Measurements from ENCODE around the gene EFCAB5. TPM values are rescaled to one million over a fixed set of nuclear protein-coding genes. Genes with fewer than 3 reads are reported as not detected.
"Not testable (repeated sequence)": the region's sequence is repeated elsewhere in the genome, so short reads cannot be mapped to it uniquely, and the experiment has no call there.

EFCAB5 gene
- total RNA-seq, 1 experiment from 2014 or later, result 0.07 TPM

DNA sequence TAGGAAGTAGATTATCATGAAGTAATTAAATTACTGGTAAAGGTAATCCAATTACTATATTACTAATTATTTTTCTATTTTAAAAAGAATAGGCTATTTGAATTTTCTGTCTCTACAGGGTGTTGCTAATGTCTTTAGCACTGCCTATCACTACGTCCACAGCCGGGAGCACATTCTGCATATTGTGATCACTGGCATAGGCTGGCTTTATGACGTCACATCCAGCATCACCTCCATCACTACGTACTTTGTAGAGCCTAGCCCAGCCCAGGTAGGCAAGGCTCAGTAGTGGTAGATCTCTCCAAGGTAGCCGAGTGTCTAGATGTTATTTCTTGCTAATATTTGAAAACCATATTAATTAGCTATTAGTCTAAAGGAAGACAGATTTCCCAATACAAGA, 141.3 kb downstream of the EFCAB5 start:
- H2AFZ ChIP-seq (ENCODE audit: low read length), result no peak overlapping the region
- H3K4me2 ChIP-seq (ENCODE audit: low read length), result no peak overlapping the region
- no peaks in the 10 kb centered on the region for H3K79me2 ChIP-seq (ENCODE audit: low read length)
- no TSS peak for BruUV-seq (replicated peaks)
- no peaks in the 10 kb centered on the region for H3K9me2 ChIP-seq (replicated peaks; ENCODE audit: low read length)
- peaks cover 29% of the 10 kb centered on the region for H3K27me3 ChIP-seq (ENCODE audit: low read length)
- ChIA-PET POLR2A (ENCODE audit: unreplicated experiment) (no interaction called here), CTCF (interaction anchor here (0.6 kb wide), 1 partner anchor 50 kb away, joined by 4 read pairs; no protein-coding TSS in a partner anchor)
- DNase-seq (no peak), ATAC-seq (no peak)
- no peaks in the 10 kb centered on the region for H3F3A ChIP-seq (ENCODE audit: low read length, unreplicated experiment)
- no peaks in the 10 kb centered on the region for H4K20me1 ChIP-seq (ENCODE audit: low read length)
- intact Hi-C loops (cut with micrococcal nuclease), result no loop called here
- no peak overlapping the region for H3K4me3 ChIP-seq (ENCODE audit: low read length)
- H3K4me1 ChIP-seq (ENCODE audit: insufficient read depth, low read length), result no peaks in the 10 kb centered on the region
- TF ChIP-seq EZH2phosphoT487 (IDR thresholded peaks at IDR 0.05; ENCODE audit: borderline replicate concordance, low read length), result no peak
- TF ChIP-seq, protein P1, sequence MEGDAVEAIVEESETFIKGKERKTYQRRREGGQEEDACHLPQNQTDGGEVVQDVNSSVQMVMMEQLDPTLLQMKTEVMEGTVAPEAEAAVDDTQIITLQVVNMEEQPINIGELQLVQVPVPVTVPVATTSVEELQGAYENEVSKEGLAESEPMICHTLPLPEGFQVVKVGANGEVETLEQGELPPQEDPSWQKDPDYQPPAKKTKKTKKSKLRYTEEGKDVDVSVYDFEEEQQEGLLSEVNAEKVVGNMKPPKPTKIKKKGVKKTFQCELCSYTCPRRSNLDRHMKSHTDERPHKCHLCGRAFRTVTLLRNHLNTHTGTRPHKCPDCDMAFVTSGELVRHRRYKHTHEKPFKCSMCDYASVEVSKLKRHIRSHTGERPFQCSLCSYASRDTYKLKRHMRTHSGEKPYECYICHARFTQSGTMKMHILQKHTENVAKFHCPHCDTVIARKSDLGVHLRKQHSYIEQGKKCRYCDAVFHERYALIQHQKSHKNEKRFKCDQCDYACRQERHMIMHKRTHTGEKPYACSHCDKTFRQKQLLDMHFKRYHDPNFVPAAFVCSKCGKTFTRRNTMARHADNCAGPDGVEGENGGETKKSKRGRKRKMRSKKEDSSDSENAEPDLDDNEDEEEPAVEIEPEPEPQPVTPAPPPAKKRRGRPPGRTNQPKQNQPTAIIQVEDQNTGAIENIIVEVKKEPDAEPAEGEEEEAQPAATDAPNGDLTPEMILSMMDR (conservative IDR thresholded peaks at IDR 0.05; ENCODE audit: low read depth, low read length), result no peak
- TF ChIP-seq EZH2 (IDR thresholded peaks at IDR 0.05; ENCODE audit: low read length, unreplicated experiment), result no peak
- no peaks in the 10 kb centered on the region for H3K36me3 ChIP-seq (ENCODE audit: low read depth, low read length)
- H3K27ac ChIP-seq (ENCODE audit: low read length), result no peak overlapping the region
- H3K9me3 ChIP-seq (ENCODE audit: low read length), result no peaks in the 10 kb centered on the region
- H3K9ac ChIP-seq (ENCODE audit: low read length), result no peak overlapping the region

DNA sequence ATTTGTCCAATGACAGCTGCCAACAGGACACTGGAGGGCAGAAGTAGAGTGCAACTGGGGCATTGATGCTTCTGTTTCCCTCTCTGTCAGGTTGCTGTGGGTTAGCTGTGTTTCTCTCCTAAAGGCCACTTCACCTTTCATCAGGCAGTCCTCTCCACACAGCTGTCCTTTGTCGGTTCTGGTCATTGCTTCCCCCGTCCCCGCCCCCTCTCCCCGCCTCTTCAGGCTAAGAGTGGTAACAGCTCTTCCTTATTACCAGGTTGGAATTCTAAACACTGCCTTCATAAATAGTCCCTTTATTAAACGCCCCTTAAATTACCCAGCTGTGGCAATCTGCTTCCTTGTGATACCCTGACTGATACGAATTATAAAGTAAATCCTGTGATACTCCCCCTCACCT, 143.4 kb downstream of the EFCAB5 start:
- intact Hi-C loops (cut with micrococcal nuclease), result no loop called here
- Histone ChIP-seq H3K27me3 (ENCODE audit: low read length) (peaks cover 11% of the 10 kb centered on the region), H3K4me3 (ENCODE audit: low read length) (no peak overlapping the region), H2AFZ (ENCODE audit: low read length) (no peak overlapping the region), H3F3A (ENCODE audit: low read length, unreplicated experiment) (no peaks in the 10 kb centered on the region), H3K4me1 (ENCODE audit: insufficient read depth, low read length) (no peaks in the 10 kb centered on the region), H4K20me1 (ENCODE audit: low read length) (no peaks in the 10 kb centered on the region), H3K27ac (ENCODE audit: low read length) (no peak overlapping the region), H3K4me2 (ENCODE audit: low read length) (no peak overlapping the region), H3K36me3 (ENCODE audit: low read depth, low read length) (no peaks in the 10 kb centered on the region), H3K9me3 (ENCODE audit: low read length) (no peaks in the 10 kb centered on the region), H3K79me2 (ENCODE audit: low read length) (no peaks in the 10 kb centered on the region), H3K9ac (ENCODE audit: low read length) (no peak overlapping the region), H3K9me2 (replicated peaks; ENCODE audit: low read length) (no peaks in the 10 kb centered on the region)
- TF ChIP-seq, protein P1 (conservative IDR thresholded peaks at IDR 0.05; ENCODE audit: low read depth, low read length), result no peak
- no peak for TF ChIP-seq EZH2 (IDR thresholded peaks at IDR 0.05; ENCODE audit: low read length, unreplicated experiment)
- no peak for TF ChIP-seq EZH2phosphoT487 (IDR thresholded peaks at IDR 0.05; ENCODE audit: borderline replicate concordance, low read length)
- CTCF ChIA-PET, result no interaction called here
- ATAC-seq (no peak), DNase-seq (no peak)
- BruUV-seq (replicated peaks), result no TSS peak
- POLR2A ChIA-PET (ENCODE audit: unreplicated experiment), result no interaction called here

DNA sequence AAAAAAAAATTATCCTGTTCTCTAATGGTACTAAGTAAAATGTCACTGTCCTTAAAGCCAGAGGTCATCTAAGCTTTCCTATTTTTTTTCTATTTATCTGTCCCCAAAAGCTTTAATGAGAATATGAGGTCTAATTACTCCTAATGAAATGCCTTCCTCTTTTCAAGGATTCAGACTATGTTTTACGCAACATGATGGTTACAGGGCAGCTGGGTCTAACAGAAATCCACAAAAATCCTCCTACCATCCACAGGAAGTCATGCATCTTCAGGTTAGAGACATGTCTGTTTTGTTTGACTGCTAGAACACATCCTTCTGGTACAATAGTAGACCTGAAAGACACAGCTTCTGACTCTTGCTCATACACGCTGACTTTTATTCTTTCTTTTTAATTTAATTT, 145.5 kb downstream of the EFCAB5 start:
- Histone ChIP-seq H2AFZ (ENCODE audit: low read length) (no peak overlapping the region), H3K9me2 (replicated peaks; ENCODE audit: low read length) (no peaks in the 10 kb centered on the region), H3K4me2 (ENCODE audit: low read length) (no peak overlapping the region), H3F3A (ENCODE audit: low read length, unreplicated experiment) (no peaks in the 10 kb centered on the region), H3K9me3 (ENCODE audit: low read length) (no peaks in the 10 kb centered on the region), H3K27me3 (ENCODE audit: low read length) (peaks cover 3% of the 10 kb centered on the region; the same call in 1 of the 2 replicates), H3K9ac (ENCODE audit: low read length) (no peak overlapping the region), H3K4me3 (ENCODE audit: low read length) (no peak overlapping the region), H3K79me2 (ENCODE audit: low read length) (no peaks in the 10 kb centered on the region), H3K4me1 (ENCODE audit: insufficient read depth, low read length) (no peaks in the 10 kb centered on the region), H3K27ac (ENCODE audit: low read length) (no peak overlapping the region), H3K36me3 (ENCODE audit: low read depth, low read length) (no peaks in the 10 kb centered on the region), H4K20me1 (ENCODE audit: low read length) (no peaks in the 10 kb centered on the region)
- ChIA-PET CTCF (no interaction called here), POLR2A (ENCODE audit: unreplicated experiment) (no interaction called here)
- no peak for DNase-seq
- no peak for ATAC-seq
- BruUV-seq (replicated peaks), result no TSS peak
- TF ChIP-seq EZH2phosphoT487 (IDR thresholded peaks at IDR 0.05; ENCODE audit: borderline replicate concordance, low read length), result no peak
- no peak for TF ChIP-seq EZH2 (IDR thresholded peaks at IDR 0.05; ENCODE audit: low read length, unreplicated experiment)
- TF ChIP-seq, protein P1 (conservative IDR thresholded peaks at IDR 0.05; ENCODE audit: low read depth, low read length), result no peak
- intact Hi-C loops (cut with micrococcal nuclease), result no loop called here

DNA sequence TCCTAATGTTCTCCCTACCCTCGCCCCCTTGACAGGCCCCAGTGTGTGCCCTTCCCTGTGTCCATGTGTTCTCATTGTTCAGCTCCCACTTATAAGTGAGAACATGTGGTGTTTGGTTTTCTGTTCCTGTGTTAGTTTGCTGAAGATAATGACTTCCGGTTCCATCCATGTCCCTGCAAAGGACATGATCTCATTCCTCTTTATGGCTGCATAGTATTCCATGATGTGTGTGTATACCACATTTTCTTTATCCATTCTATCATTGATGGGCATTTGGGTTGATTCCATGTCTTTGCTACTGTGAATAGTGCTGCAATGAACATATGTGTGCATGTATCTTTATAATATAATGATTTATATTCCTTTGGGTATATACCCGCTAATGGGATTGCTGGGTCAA, 146.0 kb downstream of the EFCAB5 start:
- DNase-seq; POLR2A ChIA-PET (ENCODE audit: unreplicated experiment); H2AFZ ChIP-seq (ENCODE audit: low read length); H3K4me2 ChIP-seq (ENCODE audit: low read length); H3K9me3 ChIP-seq (ENCODE audit: low read length); H3F3A ChIP-seq (ENCODE audit: low read length, unreplicated experiment); H3K79me2 ChIP-seq (ENCODE audit: low read length); H3K27me3 ChIP-seq (ENCODE audit: low read length); H3K4me3 ChIP-seq (ENCODE audit: low read length); ATAC-seq; BruUV-seq (replicated peaks); H4K20me1 ChIP-seq (ENCODE audit: low read length); H3K27ac ChIP-seq (ENCODE audit: low read length); CTCF ChIA-PET; H3K9me2 ChIP-seq (replicated peaks; ENCODE audit: low read length); intact Hi-C loops (cut with micrococcal nuclease); H3K9ac ChIP-seq (ENCODE audit: low read length); H3K4me1 ChIP-seq (ENCODE audit: insufficient read depth, low read length); H3K36me3 ChIP-seq (ENCODE audit: low read depth, low read length): not testable (repeated sequence)
